H1 (cell line): ENCODE data around the gene TMEM255B. TPM values are rescaled to one million over a fixed set of nuclear protein-coding genes. Genes with fewer than 3 reads are reported as not detected.

ENCODE experiments used
- CTCF ChIA-PET: fragments of 300-600 bp; sonication (Branson Sonifier 250); formaldehyde crosslinking; loops from one replicate; lab custom pipeline; 2021; ENCODE audit not compliant: partially characterized antibody; lab: Charles Lee
- POLR2A ChIA-PET: fragments of 300-600 bp; sonication (Branson Sonifier 250); formaldehyde crosslinking; loops from one replicate; lab custom pipeline; 2021; ENCODE audit warnings: inconsistent platforms; ENCODE audit not compliant: partially characterized antibody; lab: Charles Lee
- DNase-seq, 2 experiments: peaks; one replicate each; pipeline versions ENCODE4 v3.0.0 to v3.0.0-alpha.2; 2010 to 2022; ENCODE audit warnings: low spot score in 2 of 2, low read depth in 1 of 2, mixed read lengths in 1 of 2
- FAIRE-seq: peaks from 2 replicates; lab custom pipeline; 2011; peaks lifted over from hg19 to GRCh38; lab: Jason Lieb, UNC
- H2AFZ ChIP-seq: 2 replicates; pipeline ENCODE4 v1.8.1; 2012; ENCODE audit warnings: low read length, inconsistent platforms
- H2AK5ac ChIP-seq: 2 replicates; pipeline ENCODE4 v1.6.1; 2013; ENCODE audit warnings: low read depth, low read length
- H2BK120ac ChIP-seq: replicated peaks from 2 replicates; pipeline ENCODE3; 2013; ENCODE audit warnings: low read depth, low read length, inconsistent platforms
- H2BK12ac ChIP-seq: 2 replicates; pipeline ENCODE4 v1.6.1; 2013; ENCODE audit warnings: low read depth, low read length
- H2BK15ac ChIP-seq: 2 replicates; pipeline ENCODE4 v1.6.1; 2013; ENCODE audit warnings: low read length
- H2BK20ac ChIP-seq: 2 replicates; pipeline ENCODE4 v1.6.1; 2013; ENCODE audit warnings: low read length
- H2BK5ac ChIP-seq: 2 replicates; pipeline ENCODE4 v1.6.1; 2013; ENCODE audit warnings: low read depth, low read length
- H3K14ac ChIP-seq: 2 replicates; pipeline ENCODE4 v1.6.1; 2013; ENCODE audit warnings: inconsistent platforms; ENCODE audit not compliant: insufficient read length
- H3K18ac ChIP-seq: 2 replicates; pipeline ENCODE4 v1.6.1; 2013; ENCODE audit warnings: low read length; ENCODE audit errors: extremely low read depth
- H3K23ac ChIP-seq: 2 replicates; pipeline ENCODE4 v1.6.1; 2013; ENCODE audit warnings: inconsistent platforms; ENCODE audit not compliant: insufficient read length
- H3K23me2 ChIP-seq: 2 replicates; pipeline ENCODE4 v1.6.1; 2013; ENCODE audit warnings: low read depth, low read length
- H3K27ac ChIP-seq: 2 replicates; pipeline ENCODE4 v1.6.1; 2011; ENCODE audit warnings: low read depth, low read length, inconsistent platforms
- H3K27me3 ChIP-seq, 4 experiments: replicated peaks in 1 of 4; 1 replicate in 1 of 4; 2 replicates in 3 of 4; pipeline versions ENCODE4 v1.6.1 to v1.8.1; 2011 to 2013; ENCODE audit warnings: low read length in 3 of 4, mild to moderate bottlenecking in 3 of 4, inconsistent platforms in 2 of 4, mixed read lengths in 2 of 4, moderate library complexity in 1 of 4; ENCODE audit not compliant: control insufficient read depth in 3 of 4, insufficient read depth in 3 of 4; ENCODE audit errors: extremely low read depth in 1 of 4
- H3K36me3 ChIP-seq, 4 experiments: 2 replicates each; pipeline versions ENCODE4 v1.6.1 to v1.8.1; 2011 to 2013; ENCODE audit warnings: mild to moderate bottlenecking in 4 of 4, low read length in 3 of 4, moderate library complexity in 2 of 4, control low read depth in 1 of 4, inconsistent platforms in 1 of 4; ENCODE audit not compliant: insufficient read depth in 4 of 4, control insufficient read depth in 2 of 4
- H3K4ac ChIP-seq: replicated peaks from 2 replicates; pipeline ENCODE3; 2013; ENCODE audit warnings: low read length, low read depth, mixed read lengths, inconsistent platforms; ENCODE audit not compliant: insufficient read length
- H3K4me1 ChIP-seq, 4 experiments: replicated peaks in 1 of 4; 1 replicate in 1 of 4; 2 replicates in 3 of 4; pipeline versions ENCODE4 v1.6.1 to v1.8.1; 2011 to 2013; ENCODE audit warnings: low read length in 3 of 4, inconsistent platforms in 2 of 4, mixed read lengths in 1 of 4; ENCODE audit not compliant: insufficient read depth in 4 of 4, control insufficient read depth in 3 of 4
- H3K4me2 ChIP-seq, 2 experiments: 2 replicates each; pipeline versions ENCODE4 v1.6.1 to v1.8.1; 2011 to 2013; ENCODE audit warnings: low read depth in 2 of 2, low read length in 2 of 2, control low read depth in 1 of 2, inconsistent platforms in 1 of 2, mild to moderate bottlenecking in 1 of 2; ENCODE audit not compliant: insufficient read depth in 1 of 2
- H3K4me3 ChIP-seq, 4 experiments: fragments of 200-600, 300-600 bp in 1 of 4; sonication (generic), shearing (Covaris generic), sonication (Bioruptor Twin) in 1 of 4; 2 replicates each; pipeline versions ENCODE4 v1.5.1 to v1.8.1; 2011 to 2016; ENCODE audit warnings: low read length in 4 of 4, low read depth in 3 of 4, control low read depth in 2 of 4, inconsistent platforms in 2 of 4, mild to moderate bottlenecking in 2 of 4, mixed read lengths in 1 of 4, moderate library complexity in 1 of 4; ENCODE audit not compliant: insufficient read depth in 2 of 4; ENCODE audit errors: extremely low read depth in 1 of 4
- H3K56ac ChIP-seq: replicated peaks from 2 replicates; pipeline ENCODE3; 2013; ENCODE audit warnings: low read depth, mild to moderate bottlenecking, mixed read lengths, low read length, inconsistent platforms; ENCODE audit not compliant: insufficient read length
- H3K79me1 ChIP-seq: 2 replicates; pipeline ENCODE4 v1.6.1; 2013; ENCODE audit warnings: low read depth, low read length, control low read depth
- H3K79me2 ChIP-seq, 2 experiments: 2 replicates each; pipeline versions ENCODE4 v1.6.1 to v1.8.1; 2012 to 2013; ENCODE audit warnings: low read length in 2 of 2, mild to moderate bottlenecking in 2 of 2, inconsistent platforms in 1 of 2; ENCODE audit not compliant: insufficient read depth in 2 of 2, control insufficient read depth in 1 of 2
- H3K9ac ChIP-seq, 4 experiments: replicated peaks in 1 of 4; 1 replicate in 1 of 4; 2 replicates in 3 of 4; pipeline versions ENCODE4 v1.6.1 to v1.8.1; 2011 to 2013; ENCODE audit warnings: low read depth in 3 of 4, low read length in 3 of 4, control low read depth in 2 of 4, mild to moderate bottlenecking in 2 of 4, moderate library complexity in 2 of 4, inconsistent platforms in 1 of 4; ENCODE audit errors: extremely low read depth in 1 of 4
- H3K9me3 ChIP-seq, 2 experiments: 2 replicates each; pipeline versions ENCODE4 v1.6.1 to v1.8.1; 2012 to 2013; ENCODE audit warnings: mild to moderate bottlenecking in 2 of 2, moderate library complexity in 2 of 2, control low read depth in 1 of 2, inconsistent platforms in 1 of 2, low read depth in 1 of 2, low read length in 1 of 2, mixed read lengths in 1 of 2; ENCODE audit not compliant: insufficient read depth in 2 of 2
- H4K20me1 ChIP-seq, 2 experiments: replicated peaks in 1 of 2; 2 replicates each; pipeline versions ENCODE3 to v1.8.1; 2011 to 2013; ENCODE audit warnings: inconsistent platforms in 2 of 2, low read length in 2 of 2, mild to moderate bottlenecking in 1 of 2; ENCODE audit not compliant: insufficient read depth in 2 of 2, control insufficient read depth in 1 of 2
- H4K5ac ChIP-seq: 2 replicates; pipeline ENCODE4 v1.6.1; 2013; ENCODE audit warnings: low read length, low read depth, mixed read lengths, inconsistent platforms; ENCODE audit not compliant: insufficient read length
- H4K8ac ChIP-seq: 2 replicates; pipeline ENCODE4 v1.8.0; 2013; ENCODE audit warnings: mild to moderate bottlenecking, moderate library complexity, low read length, inconsistent platforms; ENCODE audit not compliant: insufficient read depth; ENCODE audit errors: extremely low read depth
- H4K91ac ChIP-seq: replicated peaks from 2 replicates; pipeline ENCODE3; 2013; ENCODE audit warnings: low read length, mixed read lengths, inconsistent platforms; ENCODE audit not compliant: insufficient read length
- BCL11A ChIP-seq, 2 experiments: IDR thresholded peaks; one replicate each; pipeline ENCODE4 v1.6.1; 2011; ENCODE audit warnings: low read depth in 2 of 2, low read length in 2 of 2, mild to moderate bottlenecking in 2 of 2
- CBX8 ChIP-seq: fragments of 300-800, 300-1000 bp; sonication (generic); IDR thresholded peaks from 2 replicates; pipeline ENCODE4 v1.7.1; 2016; ENCODE audit warnings: low read depth, low read length, borderline replicate concordance
- CEBPB ChIP-seq: IDR thresholded peaks from 2 replicates; pipeline ENCODE4 v1.6.1; 2012; ENCODE audit warnings: low read depth, low read length
- CHD2 ChIP-seq: IDR thresholded peaks from 2 replicates; pipeline ENCODE4 v1.6.1; 2012; ENCODE audit warnings: low read length, improper control_type of control experiment
- CTCF ChIP-seq, 3 experiments: IDR thresholded peaks; 1 replicate in 2 of 3; 2 replicates in 1 of 3; pipeline versions ENCODE4 v1.5.1 to v1.6.1; 2011; ENCODE audit warnings: low read length in 3 of 3, mild to moderate bottlenecking in 3 of 3, inconsistent platforms in 2 of 3, low read depth in 1 of 3, moderate library complexity in 1 of 3; ENCODE audit not compliant: insufficient read depth in 1 of 3; ENCODE audit errors: control extremely low read depth in 1 of 3
- MAFK ChIP-seq: IDR thresholded peaks from 2 replicates; pipeline ENCODE4 v1.6.1; 2012; ENCODE audit warnings: low read depth, mild to moderate bottlenecking, improper control_type of control experiment, low read length
- NANOG ChIP-seq: IDR thresholded peaks from 2 replicates; pipeline ENCODE4 v1.6.1; 2011; ENCODE audit warnings: low read length, low read depth, mild to moderate bottlenecking, inconsistent platforms; ENCODE audit not compliant: insufficient read depth, poor library complexity, severe bottlenecking
- SUZ12 ChIP-seq: fragments of 200-600 bp; sonication (generic); IDR thresholded peaks from 2 replicates; pipeline ENCODE4 v1.6.1; 2012; ENCODE audit warnings: mild to moderate bottlenecking, inconsistent platforms, low read length, moderate library complexity, mixed read lengths
- TCF12 ChIP-seq: IDR thresholded peaks from 2 replicates; pipeline ENCODE4 v1.6.1; 2011; ENCODE audit warnings: low read depth, mild to moderate bottlenecking, low read length
- WGBS, 2 experiments: shearing (Covaris generic) in 1 of 2; methylation state at CpG; one replicate each; pipeline versions ENCODE4 v1.1.6 to v1.1.7; 2013 to 2015; ENCODE audit warnings: low lambda C conversion rate in 2 of 2, mixed read lengths in 2 of 2, inconsistent platforms in 1 of 2, low coverage in 1 of 2, missing lambda C conversion rate in 1 of 2; ENCODE audit not compliant: insufficient replicate concordance in 2 of 2, insufficient coverage in 1 of 2, insufficient read length in 1 of 2; ENCODE audit errors: extremely low coverage in 1 of 2, missing lambda C conversion rate in 1 of 2; 5-methylcytosine and 5-hydroxymethylcytosine counted together
- polyA plus RNA-seq, 7 experiments: library from polyadenylated mRNA; depleted of rRNA in 3 of 7; stranded (reverse) in 5 of 7; unstranded in 2 of 7; fragments of >200 nt in 5 of 7; fragments of 200-250 nt in 2 of 7; gene quantifications; 1 replicate in 5 of 7; 2 replicates in 1 of 7; 4 replicates in 1 of 7; pipeline versions ENCODE4 v1.2.1 to v1.2.3, GENCODE V29; 2011 to 2013; ENCODE audit warnings: missing spikeins in 2 of 7, mixed read lengths in 2 of 7
- total RNA-seq: library from RNA; stranded (reverse); fragmentation: NEBNext Ultra II Directional; extraction: Animal tissue kit (Norgen Biotek cat#: 25700); gene quantifications from 2 replicates; pipeline ENCODE4 v1.2.1, GENCODE V29; 2021

The TMEM255B gene
- total and polyA plus RNA-seq, 2 of the 8 experiments (the other 6 are each of a cell fraction or from before 2014, with no cell fraction given) = 3.4 to 4.4 TPM

GRCh38 chr13:113782472-113782871 lies 23.4 kb downstream of the TMEM255B start:
- H2BK20ac ChIP-seq = no peak overlapping the region
- H3K23me2 ChIP-seq = peaks cover 6% of the 10 kb centered on the region; the same call in 1 of the 2 replicates
- no peak for DNase-seq
- peaks cover 0 to 3% of the 10 kb centered on the region in 2 experiments; a peak in 1 of 4 replicates for H3K79me2 ChIP-seq
- H4K91ac ChIP-seq = no peak overlapping the region
- H2BK5ac ChIP-seq = no peak overlapping the region
- H2AFZ ChIP-seq = no peak overlapping the region
- H2BK15ac ChIP-seq = no peak overlapping the region
- POLR2A ChIA-PET = no interaction called here
- peaks cover 0 to under 1% (median 0%) of the 10 kb centered on the region in 4 experiments; a peak in 1 of 7 replicates for H3K4me1 ChIP-seq
- peaks cover 0 to 5% (median 0%) of the 10 kb centered on the region in 4 experiments; a peak in 1 of 8 replicates for H3K36me3 ChIP-seq
- peaks cover 0 to 2% (median 0%) of the 10 kb centered on the region in 4 experiments; a peak in 1 of 7 replicates for H3K27me3 ChIP-seq
- WGBS, 2 experiments = 77% methylated on average over 14 of the region's 14 CpGs; no CpG with 5 or more reads in 1 of the 2 experiments
- no peak for FAIRE-seq
- CTCF ChIA-PET = interaction anchor here (1.5 kb wide), 1 partner anchor 41 kb away, joined by 3 read pairs; no protein-coding TSS in a partner anchor
- H4K8ac ChIP-seq = no peak overlapping the region; the same call in 1 of the 2 replicates
- H2BK120ac ChIP-seq = no peak overlapping the region
- peaks cover 0 to 6% of the 10 kb centered on the region in 2 experiments for H4K20me1 ChIP-seq
- no peak overlapping the region for H4K5ac ChIP-seq
- H3K4me3 ChIP-seq = no peak overlapping the region
- H3K9ac ChIP-seq = no peak overlapping the region
- H3K4me2 ChIP-seq = no peak overlapping the region
- H2AK5ac ChIP-seq = no peak overlapping the region
- H3K18ac ChIP-seq = no peak overlapping the region
- no peak overlapping the region for H3K23ac ChIP-seq
- no peaks in the 10 kb centered on the region for H3K79me1 ChIP-seq
- no peak overlapping the region for H3K4ac ChIP-seq
- no peak overlapping the region for H2BK12ac ChIP-seq
- H3K9me3 ChIP-seq = peaks cover 3 to 7% of the 10 kb centered on the region in 2 experiments; a peak in 3 of 4 replicates
- H3K27ac ChIP-seq = no peak overlapping the region
- H3K14ac ChIP-seq = no peak overlapping the region
- no peak overlapping the region for H3K56ac ChIP-seq
- TF ChIP-seq BCL11A (IDR thresholded peaks at IDR 0.05; ENCODE audit: low read depth in 2 of 2, low read length in 2 of 2) (no peak), MAFK (no peak), NANOG (no peak), SUZ12 (no peak), CBX8 (no peak), TCF12 (no peak), CEBPB (no peak), CTCF (IDR thresholded peaks at IDR 0.05; ENCODE audit: control extremely low read depth in 1 of 3, insufficient read depth in 1 of 3, low read depth in 1 of 3, low read length in 3 of 3) (no peak), CHD2 (no peak)
